ENCODE measurements around the gene CEP76.

CEP76 gene

DNA sequence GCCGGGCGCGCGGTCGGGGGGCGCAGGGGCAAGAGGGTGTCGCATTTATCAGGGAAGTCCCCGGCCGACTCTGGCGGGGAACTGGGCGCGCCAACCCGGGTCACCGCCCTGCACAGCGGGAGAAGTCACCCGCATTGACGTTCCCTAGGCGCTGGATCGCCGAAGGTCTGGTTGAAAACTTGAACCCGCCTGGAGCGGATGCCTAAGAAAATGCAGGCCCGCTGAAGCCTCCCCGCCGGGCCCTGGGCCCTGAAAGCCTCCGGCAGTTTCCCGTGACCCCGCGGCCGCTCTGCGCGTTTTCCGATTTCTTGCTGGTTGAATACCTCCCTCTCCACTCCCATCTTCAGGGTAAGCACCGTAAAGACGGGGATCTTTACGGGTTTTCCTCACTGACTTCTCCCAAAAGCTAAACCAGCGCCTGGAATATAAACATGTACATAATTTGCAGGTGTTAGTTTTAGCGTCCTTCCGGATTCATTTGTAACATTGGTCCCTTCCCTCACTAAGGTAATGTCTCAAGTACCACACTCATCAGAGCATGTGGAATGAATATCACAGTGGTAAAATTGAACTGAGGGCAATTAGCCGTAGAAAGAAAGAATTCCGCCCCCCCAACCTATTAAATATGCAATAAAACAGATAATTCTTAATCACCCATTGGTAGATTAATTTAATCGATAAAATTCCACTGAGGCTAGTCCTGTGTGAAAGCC lies 43.9 kb downstream of the CEP76 start:
- H3K4me1 ChIP-seq (ENCODE audit: control insufficient read depth, insufficient read depth, low read length), result peaks cover 5% of the 10 kb centered on the region
- no peak overlapping the region for H3K9ac ChIP-seq (ENCODE audit: low read depth, low read length)
- no peak overlapping the region for H3K27ac ChIP-seq (ENCODE audit: low read depth, low read length)
- 0 out of 2 replicates have a peak, but pooled peaks cover 4% of the 10 kb centered on the region for H3K36me3 ChIP-seq (ENCODE audit: control insufficient read depth, insufficient read depth, low read length)
- no peaks in the 10 kb centered on the region for H3K9me3 ChIP-seq (ENCODE audit: control insufficient read depth, insufficient read depth, low read length)
- peak overlapping the region; percentile 62 for H3K4me3 ChIP-seq (ENCODE audit: low read depth, low read length)
- H3K27me3 ChIP-seq (ENCODE audit: control insufficient read depth, insufficient read depth, low read length), result peaks cover 13% of the 10 kb centered on the region

DNA sequence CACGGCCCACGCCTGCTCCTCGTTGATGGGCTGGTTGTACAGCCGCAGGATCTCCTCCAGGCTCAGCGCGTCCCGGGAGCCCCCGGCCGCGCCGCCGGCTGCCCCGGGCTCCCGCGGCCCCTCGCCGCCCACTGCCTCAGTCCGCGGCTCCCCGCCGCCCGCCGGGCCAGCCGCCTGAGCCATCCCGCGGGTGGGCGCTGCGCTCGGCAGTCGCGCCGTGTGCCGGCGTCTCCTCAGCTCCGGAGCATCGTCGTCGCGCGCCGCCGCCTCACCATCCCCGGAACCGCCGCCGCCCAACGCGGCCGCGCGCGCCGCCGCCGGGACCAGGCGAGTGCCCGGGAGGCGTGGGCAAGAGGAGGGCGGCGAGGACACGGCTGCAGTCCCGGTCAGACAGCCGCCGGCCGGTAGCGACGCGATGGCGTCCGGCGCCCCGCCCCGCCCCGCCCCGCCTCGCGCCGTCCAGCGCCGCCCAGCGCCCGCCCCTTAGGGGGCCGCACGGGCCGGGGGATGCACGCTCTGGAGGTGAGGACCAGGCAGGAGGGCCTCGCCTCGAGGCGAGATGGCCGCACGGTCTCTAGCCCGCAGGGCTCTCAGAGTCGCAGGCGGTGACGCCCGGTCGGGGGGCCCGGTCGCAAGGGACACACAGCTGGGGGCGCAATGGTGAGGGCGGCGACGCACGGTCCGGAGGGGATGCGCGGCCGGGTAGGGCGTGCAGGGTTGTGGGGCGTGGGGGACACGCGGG lies 44.7 kb downstream of the CEP76 start, which contains the start of gene SPIRE1:
TSS of gene SPIRE1 (minus strand) at position 424 of the 742 bp plus-strand sequence. CDS start at position 183, 241 bp downstream.
- Histone ChIP-seq H3K4me1 (ENCODE audit: control insufficient read depth, insufficient read depth, low read length) (peaks cover 9% of the 10 kb centered on the region), H3K27ac (ENCODE audit: low read depth, low read length) (no peak within 1 kb of the TSS), H3K9me3 (ENCODE audit: control insufficient read depth, insufficient read depth, low read length) (no peaks in the 10 kb centered on the region), H3K36me3 (ENCODE audit: control insufficient read depth, insufficient read depth, low read length) (0 out of 2 replicates have a peak, but pooled peaks cover 4% of the 10 kb centered on the region), H3K9ac (ENCODE audit: low read depth, low read length) (0 out of 2 replicates have a peak within 1 kb of the TSS, but pooled peaks have one; percentile 25), H3K27me3 (ENCODE audit: control insufficient read depth, insufficient read depth, low read length) (peaks cover 13% of the 10 kb centered on the region), H3K4me3 (ENCODE audit: low read depth, low read length) (peak within 1 kb of the TSS; percentile 62)

DNA sequence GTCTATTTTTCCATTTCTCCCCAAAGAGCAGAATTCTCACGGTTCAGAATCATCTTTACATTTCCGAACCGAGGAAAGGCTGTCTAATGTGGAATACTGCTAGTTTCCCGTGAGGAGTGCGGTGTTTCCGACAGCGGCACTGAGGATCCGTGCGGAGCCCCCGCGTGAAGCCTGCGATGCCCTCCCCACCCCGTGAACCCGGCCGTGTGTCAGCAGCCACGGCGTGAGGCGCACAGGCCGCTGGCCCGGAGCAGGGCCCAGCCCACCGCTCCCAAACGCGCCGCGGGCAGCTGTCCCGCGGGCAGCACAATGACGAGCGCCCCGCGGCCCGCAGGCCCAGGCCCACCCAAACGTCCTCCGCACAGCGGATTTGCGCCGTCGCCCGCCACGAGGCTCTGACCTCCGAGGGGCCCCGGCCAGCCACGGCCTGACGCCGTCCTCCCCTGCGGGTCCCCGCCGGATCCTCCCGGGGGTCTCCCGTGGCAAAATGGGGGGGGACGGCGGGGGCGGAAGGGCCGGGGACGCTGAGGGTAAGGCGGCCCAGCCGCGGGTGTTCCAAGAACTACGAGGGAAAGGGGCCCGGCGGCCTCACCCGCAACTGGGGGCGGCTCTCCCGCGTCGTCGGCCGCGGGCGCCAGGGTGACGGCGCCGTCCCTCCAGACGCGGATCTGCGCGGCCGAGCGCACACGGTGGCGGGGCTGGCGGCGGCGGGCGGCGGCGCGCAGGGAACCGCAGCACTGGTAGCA lies 45.4 kb downstream of the CEP76 start:
- Histone ChIP-seq H3K9me3 (ENCODE audit: control insufficient read depth, insufficient read depth, low read length) (no peaks in the 10 kb centered on the region), H3K27ac (ENCODE audit: low read depth, low read length) (no peak overlapping the region), H3K9ac (ENCODE audit: low read depth, low read length) (0 out of 2 replicates have a peak overlapping the region, but pooled peaks have one; percentile 25), H3K4me3 (ENCODE audit: low read depth, low read length) (peak overlapping the region; percentile 62), H3K27me3 (ENCODE audit: control insufficient read depth, insufficient read depth, low read length) (peaks cover 13% of the 10 kb centered on the region), H3K4me1 (ENCODE audit: control insufficient read depth, insufficient read depth, low read length) (peaks cover 17% of the 10 kb centered on the region), H3K36me3 (ENCODE audit: control insufficient read depth, insufficient read depth, low read length) (0 out of 2 replicates have a peak, but pooled peaks cover 2% of the 10 kb centered on the region)

DNA sequence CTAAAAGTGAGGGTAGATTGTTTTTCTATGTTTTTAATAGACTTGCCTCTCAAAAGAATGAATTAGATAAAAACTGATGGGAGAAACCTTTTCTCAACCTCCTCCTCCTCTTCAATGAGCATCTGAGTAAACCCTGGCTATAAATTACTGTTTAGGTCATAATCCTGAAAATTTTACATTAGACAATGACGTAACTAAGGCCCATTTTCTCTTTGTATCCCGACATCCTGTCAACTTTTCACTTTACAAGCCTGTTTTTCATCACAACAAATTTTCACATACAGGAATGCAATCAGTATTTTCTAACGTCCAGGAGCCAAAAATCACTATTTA lies 46.0 kb downstream of the CEP76 start:
- H3K9ac ChIP-seq (ENCODE audit: low read depth, low read length), result no peak overlapping the region
- H3K4me1 ChIP-seq (ENCODE audit: control insufficient read depth, insufficient read depth, low read length), result peaks cover 21% of the 10 kb centered on the region
- no peak overlapping the region for H3K27ac ChIP-seq (ENCODE audit: low read depth, low read length)
- no peaks in the 10 kb centered on the region for H3K9me3 ChIP-seq (ENCODE audit: control insufficient read depth, insufficient read depth, low read length)
- no peaks in the 10 kb centered on the region for H3K36me3 ChIP-seq (ENCODE audit: control insufficient read depth, insufficient read depth, low read length)
- H3K4me3 ChIP-seq (ENCODE audit: low read depth, low read length), result peak overlapping the region; percentile 62
- H3K27me3 ChIP-seq (ENCODE audit: control insufficient read depth, insufficient read depth, low read length), result peaks cover 13% of the 10 kb centered on the region

DNA sequence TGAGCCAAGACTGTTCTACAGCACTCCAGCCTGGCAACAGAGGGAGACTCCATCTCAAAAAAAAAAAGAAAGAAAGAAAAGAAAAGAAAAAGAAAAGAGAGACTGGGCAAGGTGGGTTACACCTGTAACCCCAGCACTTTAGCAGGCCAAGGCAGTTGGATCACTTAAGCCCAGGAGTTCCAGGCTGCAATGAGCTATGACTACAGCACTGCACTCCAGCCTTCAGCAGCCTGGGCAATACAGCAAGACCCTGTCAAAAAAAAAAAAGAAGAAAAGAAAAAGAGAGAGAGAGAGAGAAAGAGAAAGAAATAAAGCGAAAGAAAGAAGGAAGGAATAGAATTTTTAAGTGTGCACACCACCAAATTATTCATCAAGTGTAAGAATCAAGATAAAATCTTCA lies 47.6 kb downstream of the CEP76 start:
- Histone ChIP-seq H3K4me3 (ENCODE audit: low read depth, low read length) (no peak overlapping the region), H3K36me3 (ENCODE audit: control insufficient read depth, insufficient read depth, low read length) (no peaks in the 10 kb centered on the region), H3K27ac (ENCODE audit: low read depth, low read length) (no peak overlapping the region), H3K9me3 (ENCODE audit: control insufficient read depth, insufficient read depth, low read length) (no peaks in the 10 kb centered on the region), H3K27me3 (ENCODE audit: control insufficient read depth, insufficient read depth, low read length) (peaks cover 13% of the 10 kb centered on the region), H3K4me1 (ENCODE audit: control insufficient read depth, insufficient read depth, low read length) (peaks cover 21% of the 10 kb centered on the region), H3K9ac (ENCODE audit: low read depth, low read length) (no peak overlapping the region)

DNA sequence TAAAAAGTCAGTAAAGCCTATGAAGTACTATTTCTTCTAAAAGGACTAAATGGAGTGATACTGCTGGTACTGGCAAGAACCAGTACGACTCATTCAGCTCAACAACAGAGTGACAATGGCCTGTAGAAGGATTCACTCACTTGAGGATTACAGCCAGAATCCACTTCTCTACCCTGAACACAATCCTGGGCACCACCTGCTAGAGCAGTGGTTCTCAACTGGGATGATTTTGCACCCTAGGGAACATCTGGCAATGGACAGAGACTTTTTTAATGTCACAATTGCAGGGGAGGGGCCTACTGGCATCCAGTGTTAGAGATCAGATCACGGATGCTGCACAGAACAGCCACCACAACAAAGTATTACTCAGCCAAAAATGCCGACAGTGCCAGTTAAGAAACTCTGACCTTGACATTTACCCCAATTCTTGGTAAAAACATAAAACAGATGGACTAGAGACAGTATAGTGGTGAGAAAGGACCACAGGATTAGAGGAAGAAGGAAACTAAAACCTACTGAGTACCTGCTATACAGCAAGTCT lies 49.6 kb downstream of the CEP76 start:
- Histone ChIP-seq H3K27ac (ENCODE audit: low read depth, low read length) (peak overlapping the region; percentile 30), H3K9ac (ENCODE audit: low read depth, low read length) (no peak overlapping the region), H3K36me3 (ENCODE audit: control insufficient read depth, insufficient read depth, low read length) (no peaks in the 10 kb centered on the region), H3K27me3 (ENCODE audit: control insufficient read depth, insufficient read depth, low read length) (peaks cover 13% of the 10 kb centered on the region), H3K9me3 (ENCODE audit: control insufficient read depth, insufficient read depth, low read length) (no peaks in the 10 kb centered on the region), H3K4me3 (ENCODE audit: low read depth, low read length) (no peak overlapping the region), H3K4me1 (ENCODE audit: control insufficient read depth, insufficient read depth, low read length) (peaks cover 20% of the 10 kb centered on the region)

DNA sequence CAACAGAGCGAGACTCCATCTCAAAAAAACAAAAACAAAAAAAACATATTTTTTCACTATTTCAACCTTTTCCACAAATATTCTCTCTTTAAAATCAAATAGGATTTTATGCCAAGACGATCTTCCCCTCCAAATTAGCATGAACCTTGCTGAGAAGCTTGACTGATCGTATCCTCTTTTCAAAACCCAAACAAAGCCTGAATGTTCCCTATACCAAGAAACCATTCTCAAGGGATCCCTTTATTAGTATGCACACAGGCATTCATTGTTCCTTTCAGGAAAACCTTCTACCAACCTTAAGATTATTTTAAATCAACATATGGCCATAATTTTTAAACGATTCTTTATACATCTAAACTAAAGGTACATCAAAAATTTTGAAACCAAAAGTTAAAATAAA lies 50.9 kb downstream of the CEP76 start:
- H3K27me3 ChIP-seq (ENCODE audit: control insufficient read depth, insufficient read depth, low read length), result peaks cover 5% of the 10 kb centered on the region
- H3K4me3 ChIP-seq (ENCODE audit: low read depth, low read length), result no peak overlapping the region
- peak overlapping the region; percentile 48 for H3K27ac ChIP-seq (ENCODE audit: low read depth, low read length)
- no peaks in the 10 kb centered on the region for H3K36me3 ChIP-seq (ENCODE audit: control insufficient read depth, insufficient read depth, low read length)
- H3K4me1 ChIP-seq (ENCODE audit: control insufficient read depth, insufficient read depth, low read length), result peaks cover 27% of the 10 kb centered on the region
- no peak overlapping the region for H3K9ac ChIP-seq (ENCODE audit: low read depth, low read length)
- H3K9me3 ChIP-seq (ENCODE audit: control insufficient read depth, insufficient read depth, low read length), result no peaks in the 10 kb centered on the region

DNA sequence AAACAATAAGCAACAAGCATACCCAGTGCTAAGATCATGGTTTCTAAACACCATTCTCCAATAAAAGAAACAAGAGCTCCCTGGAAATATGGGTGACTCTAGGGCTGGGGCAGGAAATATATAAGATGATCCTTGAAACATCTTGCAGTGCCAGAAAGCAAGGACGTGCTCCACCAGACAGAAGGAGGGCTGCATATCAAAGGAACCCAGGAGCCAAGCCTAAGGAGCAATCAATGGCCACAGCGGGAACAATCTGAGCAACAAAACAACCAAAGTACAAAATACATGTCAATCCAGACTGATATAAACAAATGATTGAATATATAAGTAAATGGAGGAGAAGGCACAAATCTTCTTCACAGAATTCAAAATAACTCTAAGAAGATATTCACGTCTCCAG lies 54.8 kb downstream of the CEP76 start:
- Histone ChIP-seq H3K4me3 (ENCODE audit: low read depth, low read length) (no peak overlapping the region), H3K27me3 (ENCODE audit: control insufficient read depth, insufficient read depth, low read length) (no peaks in the 10 kb centered on the region), H3K27ac (ENCODE audit: low read depth, low read length) (no peak overlapping the region), H3K4me1 (ENCODE audit: control insufficient read depth, insufficient read depth, low read length) (peaks cover 35% of the 10 kb centered on the region), H3K9ac (ENCODE audit: low read depth, low read length) (no peak overlapping the region), H3K36me3 (ENCODE audit: control insufficient read depth, insufficient read depth, low read length) (no peaks in the 10 kb centered on the region), H3K9me3 (ENCODE audit: control insufficient read depth, insufficient read depth, low read length) (no peaks in the 10 kb centered on the region)

DNA sequence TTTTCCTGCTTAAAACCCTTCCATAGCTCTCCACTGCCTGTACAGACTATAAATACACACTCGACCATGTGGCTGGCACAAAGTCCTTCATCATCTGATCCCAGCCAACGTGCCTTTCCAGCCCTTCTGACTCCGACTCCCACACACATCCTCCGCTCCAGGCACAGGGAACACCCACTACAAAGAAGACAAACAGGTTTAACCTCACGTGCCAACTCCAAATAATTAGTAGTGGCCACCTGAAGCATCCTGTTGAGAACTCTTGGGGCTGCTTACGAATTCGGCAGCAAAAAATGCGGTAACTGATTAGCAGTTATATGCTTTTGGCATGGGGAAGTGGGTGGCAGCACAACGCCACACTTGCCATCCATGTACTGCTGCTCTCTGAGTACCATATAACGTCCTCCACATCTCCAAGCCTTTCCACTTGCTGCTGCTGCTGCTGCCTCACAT lies 56.7 kb downstream of the CEP76 start:
- peaks cover 24% of the 10 kb centered on the region for H3K4me1 ChIP-seq (ENCODE audit: control insufficient read depth, insufficient read depth, low read length)
- no peak overlapping the region for H3K9ac ChIP-seq (ENCODE audit: low read depth, low read length)
- no peaks in the 10 kb centered on the region for H3K27me3 ChIP-seq (ENCODE audit: control insufficient read depth, insufficient read depth, low read length)
- H3K9me3 ChIP-seq (ENCODE audit: control insufficient read depth, insufficient read depth, low read length), result no peaks in the 10 kb centered on the region
- H3K27ac ChIP-seq (ENCODE audit: low read depth, low read length), result no peak overlapping the region
- H3K4me3 ChIP-seq (ENCODE audit: low read depth, low read length), result no peak overlapping the region
- no peaks in the 10 kb centered on the region for H3K36me3 ChIP-seq (ENCODE audit: control insufficient read depth, insufficient read depth, low read length)

DNA sequence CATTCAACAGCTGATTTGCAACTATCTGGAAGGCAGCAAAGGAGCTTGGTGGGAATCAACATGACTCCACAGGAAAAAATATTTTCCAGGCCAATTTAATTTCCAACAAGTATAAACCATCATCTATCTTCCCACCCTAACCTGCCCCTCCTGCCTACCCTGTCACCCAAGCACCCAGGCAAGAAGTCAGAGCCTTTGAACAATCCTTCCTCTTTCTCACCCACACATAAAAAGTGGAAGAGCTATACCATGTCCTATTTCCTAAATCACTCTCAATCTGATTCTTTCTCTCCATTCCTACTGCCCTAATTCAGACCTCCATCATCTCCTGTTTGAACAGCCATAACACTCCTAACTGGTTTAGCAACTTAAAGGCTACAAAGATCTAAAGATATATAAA lies 57.3 kb downstream of the CEP76 start:
- Histone ChIP-seq H3K4me3 (ENCODE audit: low read depth, low read length) (no peak overlapping the region), H3K9ac (ENCODE audit: low read depth, low read length) (no peak overlapping the region), H3K27ac (ENCODE audit: low read depth, low read length) (no peak overlapping the region), H3K4me1 (ENCODE audit: control insufficient read depth, insufficient read depth, low read length) (peaks cover 24% of the 10 kb centered on the region), H3K36me3 (ENCODE audit: control insufficient read depth, insufficient read depth, low read length) (no peaks in the 10 kb centered on the region), H3K9me3 (ENCODE audit: control insufficient read depth, insufficient read depth, low read length) (no peaks in the 10 kb centered on the region), H3K27me3 (ENCODE audit: control insufficient read depth, insufficient read depth, low read length) (no peaks in the 10 kb centered on the region)

All from HUES48 (cell line).